ENCODE data around the gene ZKSCAN5. TPM values are rescaled to one million over a fixed set of nuclear protein-coding genes. Genes with fewer than 3 reads are reported as not detected.
A peak's percentile ranks its signal among the peaks of the same experiment; 100 is the strongest.
"Not testable (repeated sequence)": the region's sequence is repeated elsewhere in the genome, so short reads cannot be mapped to it uniquely, and the experiment has no call there.

ZKSCAN5 gene
- total RNA-seq, 2 donors from 2014 or later: 11.5 to 13.3 TPM

DNA sequence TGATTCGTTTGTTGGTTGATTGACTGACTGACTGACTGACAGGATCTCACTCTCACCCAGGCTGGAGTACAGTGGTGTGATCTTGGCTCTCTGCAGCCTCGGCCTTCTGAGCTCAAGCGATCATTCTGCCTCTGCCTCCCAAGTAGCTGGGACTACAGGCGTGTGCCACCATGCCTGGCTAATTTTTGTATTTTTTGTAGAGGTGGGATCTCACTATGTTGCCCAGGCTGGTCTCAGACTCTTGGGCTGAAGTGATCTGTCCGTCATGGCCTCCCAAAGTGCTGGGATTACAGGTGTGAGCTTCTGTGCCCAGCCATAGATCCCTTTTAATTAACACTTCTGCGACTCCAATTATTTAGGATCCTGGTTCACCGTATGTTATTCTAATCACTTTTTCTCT, 64.3 kb downstream of the ZKSCAN5 start:
- not testable (repeated sequence) for ATAC-seq; H3K4me3 Mint-ChIP-seq; H3K9me3 Mint-ChIP-seq; H3K27ac Mint-ChIP-seq; DNase-seq (ENCODE audit: low spot score); H3K27me3 Mint-ChIP-seq
- H3K36me3 Mint-ChIP-seq: peaks cover 29% of the 10 kb centered on the region
- H3K4me1 Mint-ChIP-seq (ENCODE audit: low read depth in 2 of 2): peaks cover 7 to 17% of the 10 kb centered on the region in 2 donors

DNA sequence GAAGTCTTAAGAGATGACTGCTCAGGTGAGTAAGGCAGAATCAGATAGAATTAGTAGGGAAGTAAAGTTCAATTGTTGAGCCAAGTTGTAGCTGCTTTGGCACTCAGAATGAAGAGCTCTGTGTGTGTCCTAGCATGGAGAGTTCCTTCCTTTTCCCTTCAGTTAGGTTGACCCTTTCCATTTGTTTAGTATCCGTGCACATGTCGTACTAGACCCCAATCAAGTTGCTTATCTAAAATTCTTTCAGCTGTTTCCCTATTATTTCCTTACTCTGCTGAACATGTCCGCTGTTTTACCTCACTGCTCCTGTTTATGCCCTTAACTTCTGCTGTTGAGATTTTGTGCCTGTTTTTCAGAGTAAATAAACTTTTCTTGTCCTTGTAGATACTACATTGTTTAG, 67.3 kb downstream of the ZKSCAN5 start:
- ATAC-seq: no peak
- Mint-ChIP-seq H3K27ac (peak overlapping the region in 1 of 2 donors; percentile 38), H3K27me3 (no peaks in the 10 kb centered on the region), H3K9me3 (no peaks in the 10 kb centered on the region), H3K4me3 (no peak overlapping the region), H3K4me1 (ENCODE audit: low read depth in 2 of 2) (peaks cover 0 to 3% of the 10 kb centered on the region in 2 donors), H3K36me3 (peaks cover 18% of the 10 kb centered on the region)
- no peak for DNase-seq (ENCODE audit: low spot score)

DNA sequence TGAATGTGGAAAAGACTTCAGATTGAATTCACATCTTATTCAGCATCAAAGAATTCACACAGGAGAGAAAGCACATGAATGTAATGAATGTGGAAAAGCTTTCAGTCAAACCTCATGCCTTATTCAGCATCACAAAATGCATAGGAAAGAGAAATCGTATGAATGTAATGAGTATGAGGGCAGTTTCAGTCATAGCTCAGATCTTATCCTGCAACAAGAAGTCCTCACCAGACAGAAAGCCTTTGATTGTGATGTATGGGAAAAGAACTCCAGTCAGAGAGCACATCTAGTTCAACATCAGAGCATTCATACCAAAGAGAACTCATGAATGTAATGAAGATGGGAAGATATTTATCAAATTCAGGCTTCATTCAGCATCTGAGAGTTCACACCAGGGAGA, 68.8 kb downstream of the ZKSCAN5 start:
- peak overlapping the region in 1 of 2 donors; percentile 7 for H3K27ac Mint-ChIP-seq
- H3K27me3 Mint-ChIP-seq: no peaks in the 10 kb centered on the region
- peaks cover 18% of the 10 kb centered on the region for H3K36me3 Mint-ChIP-seq
- ATAC-seq (no peak), DNase-seq (ENCODE audit: low spot score) (no peak)
- peaks cover 0 to 5% of the 10 kb centered on the region in 2 donors for H3K4me1 Mint-ChIP-seq (ENCODE audit: low read depth in 2 of 2)
- H3K4me3 Mint-ChIP-seq: no peak overlapping the region
- H3K9me3 Mint-ChIP-seq: no peaks in the 10 kb centered on the region

DNA sequence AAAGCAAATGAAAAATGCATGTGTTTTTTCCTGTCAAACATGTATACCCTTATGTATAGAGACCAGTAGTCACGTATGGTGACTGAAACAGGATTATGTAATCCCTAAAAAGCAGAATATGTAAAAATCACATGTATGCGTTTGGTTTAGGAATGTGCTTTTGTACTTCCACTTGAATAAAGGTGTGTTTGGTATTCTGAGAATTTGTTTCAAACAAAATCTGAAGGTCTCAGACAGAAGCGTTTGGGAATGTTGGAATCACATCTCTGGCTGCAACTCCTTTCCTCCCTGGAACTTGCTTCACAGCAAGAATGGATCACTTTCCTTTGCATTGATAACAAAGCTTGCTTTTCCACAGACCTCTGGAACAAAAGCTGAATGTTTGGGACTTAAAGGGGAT, 71.8 kb downstream of the ZKSCAN5 start:
- no peaks in the 10 kb centered on the region for H3K27me3 Mint-ChIP-seq
- no peak overlapping the region for H3K27ac Mint-ChIP-seq
- no peak for DNase-seq (ENCODE audit: low spot score)

DNA sequence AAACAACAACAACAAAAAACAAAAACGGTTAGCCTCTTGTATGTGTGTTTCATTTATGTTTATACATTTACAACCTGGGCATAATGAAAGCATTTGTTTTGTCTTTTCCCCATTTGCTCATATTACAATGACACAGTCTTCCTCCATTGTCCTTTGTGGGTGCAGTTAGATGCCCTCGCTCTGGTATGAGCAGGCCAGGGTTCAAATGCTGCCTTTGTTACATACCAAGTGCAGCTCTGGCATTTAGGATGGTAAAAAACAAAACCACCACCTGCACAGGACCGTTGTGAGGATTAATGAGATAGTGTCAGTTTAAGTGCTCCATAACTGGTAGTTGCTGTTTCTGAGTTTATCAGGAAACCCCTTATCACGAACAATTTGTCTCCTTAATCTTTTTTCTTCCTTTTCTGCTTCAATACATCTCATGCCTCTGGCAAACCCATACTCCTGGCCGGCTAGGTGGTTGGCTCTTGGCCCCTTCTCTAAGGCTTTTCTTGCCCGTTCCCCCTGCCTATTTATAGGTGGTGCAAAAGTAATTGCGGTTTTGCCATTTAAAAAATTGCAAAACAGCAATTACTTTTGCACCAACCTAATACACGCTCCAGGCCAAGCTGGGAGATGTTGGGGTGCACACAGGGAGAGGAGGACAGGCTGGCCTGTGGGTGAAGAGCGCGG, 75.0 kb downstream of the ZKSCAN5 start:
- ATAC-seq: no peak
- no peak for DNase-seq (ENCODE audit: low spot score)
- H3K27ac Mint-ChIP-seq: peak overlapping the region in 1 of 2 donors; percentile 27
- peak overlapping the region; percentile 83 for H3K4me3 Mint-ChIP-seq
- H3K36me3 Mint-ChIP-seq: no peaks in the 10 kb centered on the region
- H3K4me1 Mint-ChIP-seq (ENCODE audit: low read depth in 2 of 2): peaks cover 8 to 20% of the 10 kb centered on the region in 2 donors
- no peaks in the 10 kb centered on the region for H3K27me3 Mint-ChIP-seq
- H3K9me3 Mint-ChIP-seq: no peaks in the 10 kb centered on the region

More for the DNA sequence above, 71.8 kb downstream of the ZKSCAN5 start:
- Mint-ChIP-seq H3K4me1 (ENCODE audit: low read depth in 2 of 2) (peaks cover 7 to 19% of the 10 kb centered on the region in 2 donors), H3K4me3 (no peak overlapping the region), H3K9me3 (no peaks in the 10 kb centered on the region), H3K36me3 (peaks cover 17% of the 10 kb centered on the region)
- ATAC-seq: no peak

DNA sequence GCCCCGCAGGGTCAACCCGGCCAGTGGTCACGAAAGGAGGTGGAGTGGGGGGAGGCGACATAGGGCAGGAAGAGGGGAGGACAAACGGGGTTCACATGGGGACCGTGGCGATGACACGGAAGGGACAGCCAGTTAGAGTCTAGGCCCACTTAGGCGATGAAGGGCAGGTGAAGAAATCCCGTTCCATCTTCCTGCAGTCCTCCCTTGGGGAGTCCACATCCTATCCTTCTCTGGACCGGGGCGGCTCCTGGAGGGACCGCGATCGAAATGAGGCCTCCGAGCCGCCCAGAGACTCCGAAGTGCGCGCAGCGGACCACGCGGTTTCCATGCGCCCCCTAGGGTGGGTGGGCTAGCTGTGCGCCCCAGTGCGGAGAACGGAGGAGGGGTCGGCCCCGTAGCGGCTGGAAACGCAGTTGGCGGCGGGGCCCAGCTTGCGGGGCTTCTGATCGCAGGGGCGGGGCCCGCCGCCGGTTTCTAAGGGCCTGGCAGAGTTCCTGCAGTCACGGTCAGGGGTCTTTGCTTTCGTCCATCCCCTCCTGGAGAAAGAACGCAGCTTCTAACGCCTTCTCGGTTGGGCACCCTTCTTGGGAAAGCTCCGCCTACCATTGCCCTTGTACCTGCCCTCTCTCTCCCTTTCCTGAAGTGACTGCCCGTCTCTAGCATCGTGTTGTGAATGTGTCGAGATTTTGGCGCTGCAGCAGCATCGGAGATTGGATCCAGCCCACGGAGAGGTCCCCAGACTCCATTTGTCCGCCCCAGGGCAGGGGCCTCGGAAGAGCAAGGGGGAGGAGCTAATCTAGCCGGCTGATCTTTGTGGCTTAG, 75.7 kb downstream of the ZKSCAN5 start:
- Mint-ChIP-seq H3K9me3 (no peaks in the 10 kb centered on the region), H3K4me1 (ENCODE audit: low read depth in 2 of 2) (peaks cover 8 to 20% of the 10 kb centered on the region in 2 donors), H3K27me3 (no peaks in the 10 kb centered on the region), H3K27ac (peak overlapping the region in 1 of 2 donors; percentile 61), H3K4me3 (peak overlapping the region; percentile 83), H3K36me3 (no peaks in the 10 kb centered on the region)
- peak; percentile 68 to 71 for ATAC-seq
- no peak for DNase-seq (ENCODE audit: low spot score)

DNA sequence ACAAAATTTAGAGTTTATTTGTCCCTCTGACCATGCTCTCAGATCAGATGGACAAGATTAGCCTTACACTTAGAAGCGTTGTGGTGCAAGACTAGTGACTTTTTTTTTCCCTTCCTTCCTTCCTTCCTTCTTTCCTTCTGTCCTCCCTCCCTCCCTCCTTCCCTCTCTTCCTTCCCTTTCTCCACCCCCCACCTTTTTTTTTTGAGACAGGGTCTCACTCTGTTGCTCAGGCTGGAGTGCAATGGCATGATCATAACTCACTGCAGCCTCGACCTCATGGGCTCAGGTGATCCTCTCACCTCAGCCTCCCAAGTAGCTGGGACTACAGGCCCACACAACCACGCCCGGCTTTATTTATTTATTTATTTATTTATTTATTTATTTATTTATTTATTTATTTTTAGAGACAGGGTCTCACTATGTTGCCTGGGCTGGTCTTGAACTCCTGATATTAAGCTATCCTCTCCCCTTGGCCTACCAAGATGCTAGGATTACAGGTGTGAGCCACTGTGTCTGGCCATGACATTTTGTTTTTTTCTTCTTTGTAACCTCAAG, 76.4 kb downstream of the ZKSCAN5 start:
- not testable (repeated sequence) for DNase-seq (ENCODE audit: low spot score); ATAC-seq; H3K36me3 Mint-ChIP-seq; H3K9me3 Mint-ChIP-seq; H3K27me3 Mint-ChIP-seq
- Mint-ChIP-seq H3K4me1 (ENCODE audit: low read depth in 2 of 2) (peaks cover 8 to 20% of the 10 kb centered on the region in 2 donors), H3K4me3 (peak overlapping the region; percentile 83), H3K27ac (peak overlapping the region in 1 of 2 donors; percentile 61)

Other genes starting within 250 kb of the ZKSCAN5 start
- gene MYH16, start 231.8 kb upstream of the ZKSCAN5 start, total RNA-seq: not detected
- 10 to 100 TPM; 72.4 to 88.0 TPM for gene ARPC1A, start 178.8 kb upstream of the ZKSCAN5 start, total RNA-seq
- 100 to 1,000 TPM; 286 to 366 TPM for gene ARPC1B, start 129.9 kb upstream of the ZKSCAN5 start, total RNA-seq
- 100 to 1,000 TPM; 114 to 145 TPM for gene PDAP1, start 96.1 kb upstream of the ZKSCAN5 start, total RNA-seq
- 100 to 1,000 TPM; 145 to 147 TPM for gene BUD31, start 95.7 kb upstream of the ZKSCAN5 start, total RNA-seq
- gene PTCD1, start 65.9 kb upstream of the ZKSCAN5 start, total RNA-seq: 10 to 100 TPM in 1 of 2 donors, 1 to 10 TPM in 1; 5.9 to 15.3 TPM
- 10 to 100 TPM; 51.1 to 91.1 TPM for gene CPSF4, start 65.7 kb upstream of the ZKSCAN5 start, total RNA-seq
- gene ATP5MF, start 38.5 kb upstream of the ZKSCAN5 start, total RNA-seq: 100 to 1,000 TPM; 167 to 319 TPM
- 10 to 100 TPM; 15.3 to 38.5 TPM for gene ZNF789, start 31.8 kb upstream of the ZKSCAN5 start, total RNA-seq
- 10 to 100 TPM; 62.0 to 70.5 TPM for gene ZNF394, start 4.4 kb upstream of the ZKSCAN5 start, total RNA-seq
- gene FAM200A, start 47.5 kb downstream of the ZKSCAN5 start, total RNA-seq: 1 to 10 TPM; 2.7 to 4.3 TPM
- 100 to 1,000 TPM; 111 to 115 TPM for gene ZNF655, start 54.0 kb downstream of the ZKSCAN5 start, total RNA-seq
- 1 to 10 TPM in 1 of 2 donors, under 1 TPM in 1; 0.78 to 1.1 TPM for gene TMEM225B, start 93.6 kb downstream of the ZKSCAN5 start, total RNA-seq
- gene ZSCAN25, start 112.3 kb downstream of the ZKSCAN5 start, total RNA-seq: 10 to 100 TPM; 26.5 to 33.3 TPM
- gene CYP3A5, start 175.3 kb downstream of the ZKSCAN5 start, total RNA-seq: not detected
- gene CYP3A7, start 230.5 kb downstream of the ZKSCAN5 start, total RNA-seq: not detected

Data from natural killer cell treated with Interleukin-12 subunit alpha and Interleukin-12 subunit beta and Interleukin-15 and Interleukin-18, amount 100 ng/mL, for 72 hours (primary cell).